Measurements from ENCODE around the gene CR1L. TPM values are rescaled to one million over a fixed set of nuclear protein-coding genes. Genes with fewer than 3 reads are reported as not detected.
A peak's percentile ranks its signal among the peaks of the same experiment; 100 is the strongest.

CR1L gene
- total and polyA plus RNA-seq, 9 of the 15 experiments (the other 6 are each of a cell fraction or from before 2014, with no cell fraction given) = 10.1 to 74.8 (median 34.3) TPM

DNA sequence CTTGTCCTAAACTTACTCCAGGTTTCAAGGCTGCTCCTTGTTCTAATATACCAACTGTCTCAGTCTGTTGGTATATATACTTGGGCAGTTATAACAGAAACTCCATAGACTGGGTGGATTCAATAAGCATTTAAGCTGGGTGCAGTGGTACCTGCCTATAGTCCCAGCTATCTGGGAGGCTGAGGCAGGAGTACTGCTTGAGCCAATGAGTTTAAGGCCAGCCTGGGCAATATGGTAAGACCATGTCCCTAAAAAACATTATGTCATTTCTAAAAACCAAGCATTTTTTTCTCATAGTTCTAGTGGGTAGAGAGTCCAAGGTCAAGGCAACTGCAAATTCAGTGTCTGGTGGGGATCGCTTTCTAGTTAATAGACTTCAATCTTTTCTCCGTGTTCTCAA, 17.4 kb upstream of the CR1L start:
- POLR2A ChIA-PET = interaction anchor here (0.6 to 1.9 kb wide), 4 partner anchors 11 to 108 kb away, joined by 3 to 7 read pairs (median 4); no protein-coding TSS in a partner anchor
- FAIRE-seq = no peak
- no peak for ATAC-seq
- intact Hi-C loops (cut with micrococcal nuclease) = loop anchor here (2.0 kb wide), 1 partner anchor 23 kb away; no protein-coding TSS in a partner anchor
- Histone ChIP-seq H3K9me3 (replicated peaks; ENCODE audit: control insufficient read depth, insufficient read depth, low read depth, low read length) (peaks cover 14% of the 10 kb centered on the region), H3K27ac (ENCODE audit: extremely low read depth, low read depth, low read length) (peak overlapping the region; percentile 97), H4K20me1 (replicated peaks; ENCODE audit: control insufficient read depth, insufficient read depth, low read length) (no peaks in the 10 kb centered on the region), H3K4me1 (replicated peaks in 1 of 2; ENCODE audit: control insufficient read depth in 2 of 2, insufficient read depth in 2 of 2, low read length in 2 of 2) (peaks cover 9 to 56% of the 10 kb centered on the region in 2 experiments), H2AFZ (ENCODE audit: low read depth, low read length) (peak overlapping the region; percentile 75), H3K4me2 (ENCODE audit: insufficient read depth, low read length) (no peak overlapping the region), H3K9ac (ENCODE audit: insufficient read depth in 1 of 2, low read depth in 2 of 2, low read length in 2 of 2) (peak overlapping the region in 1 of 2 experiments; percentile 2; a peak in 1 of 4 replicates), H3K4me3 (no peak overlapping the region), H3K27me3 (ENCODE audit: control insufficient read depth in 2 of 2, insufficient read depth in 2 of 2, low read length in 2 of 2) (no peaks in the 10 kb centered on the region), H3K9me1 (ENCODE audit: control insufficient read depth, insufficient read depth, low read length) (no peaks in the 10 kb centered on the region), H3K36me3 (ENCODE audit: control insufficient read depth, insufficient read depth, low read length) (peaks cover 10% of the 10 kb centered on the region; the same call in 2 of the 3 replicates), H3K79me2 (ENCODE audit: control insufficient read depth, insufficient read depth, low read length) (no peaks in the 10 kb centered on the region)
- BruUV-seq (replicated peaks) = no TSS peak
- DNase-seq (ENCODE audit: extremely low read depth in 1 of 4, low spot score in 3 of 4) = no peak
- in situ Hi-C loops (cut with MboI) = no loop called here
- WGBS (ENCODE audit: insufficient coverage, low coverage, missing lambda C conversion rate) = 100% methylated on average over 2 of the region's 2 CpGs
- CTCF ChIA-PET (ENCODE audit: low intra/inter-chr PET ratio) = no interaction called here
- peak; percentile 68 for TF ChIP-seq WHSC1 (IDR thresholded peaks at IDR 0.05; ENCODE audit: low read length)
- TF ChIP-seq, protein P1, sequence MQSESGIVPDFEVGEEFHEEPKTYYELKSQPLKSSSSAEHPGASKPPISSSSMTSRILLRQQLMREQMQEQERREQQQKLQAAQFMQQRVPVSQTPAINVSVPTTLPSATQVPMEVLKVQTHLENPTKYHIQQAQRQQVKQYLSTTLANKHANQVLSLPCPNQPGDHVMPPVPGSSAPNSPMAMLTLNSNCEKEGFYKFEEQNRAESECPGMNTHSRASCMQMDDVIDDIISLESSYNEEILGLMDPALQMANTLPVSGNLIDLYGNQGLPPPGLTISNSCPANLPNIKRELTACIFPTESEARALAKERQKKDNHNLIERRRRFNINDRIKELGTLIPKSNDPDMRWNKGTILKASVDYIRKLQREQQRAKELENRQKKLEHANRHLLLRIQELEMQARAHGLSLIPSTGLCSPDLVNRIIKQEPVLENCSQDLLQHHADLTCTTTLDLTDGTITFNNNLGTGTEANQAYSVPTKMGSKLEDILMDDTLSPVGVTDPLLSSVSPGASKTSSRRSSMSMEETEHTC (IDR thresholded peaks at IDR 0.05) = no peak
- no peak for TF ChIP-seq PHF8 (IDR thresholded peaks at IDR 0.05; ENCODE audit: borderline replicate concordance, low read length)
- TF ChIP-seq, protein P2, sequence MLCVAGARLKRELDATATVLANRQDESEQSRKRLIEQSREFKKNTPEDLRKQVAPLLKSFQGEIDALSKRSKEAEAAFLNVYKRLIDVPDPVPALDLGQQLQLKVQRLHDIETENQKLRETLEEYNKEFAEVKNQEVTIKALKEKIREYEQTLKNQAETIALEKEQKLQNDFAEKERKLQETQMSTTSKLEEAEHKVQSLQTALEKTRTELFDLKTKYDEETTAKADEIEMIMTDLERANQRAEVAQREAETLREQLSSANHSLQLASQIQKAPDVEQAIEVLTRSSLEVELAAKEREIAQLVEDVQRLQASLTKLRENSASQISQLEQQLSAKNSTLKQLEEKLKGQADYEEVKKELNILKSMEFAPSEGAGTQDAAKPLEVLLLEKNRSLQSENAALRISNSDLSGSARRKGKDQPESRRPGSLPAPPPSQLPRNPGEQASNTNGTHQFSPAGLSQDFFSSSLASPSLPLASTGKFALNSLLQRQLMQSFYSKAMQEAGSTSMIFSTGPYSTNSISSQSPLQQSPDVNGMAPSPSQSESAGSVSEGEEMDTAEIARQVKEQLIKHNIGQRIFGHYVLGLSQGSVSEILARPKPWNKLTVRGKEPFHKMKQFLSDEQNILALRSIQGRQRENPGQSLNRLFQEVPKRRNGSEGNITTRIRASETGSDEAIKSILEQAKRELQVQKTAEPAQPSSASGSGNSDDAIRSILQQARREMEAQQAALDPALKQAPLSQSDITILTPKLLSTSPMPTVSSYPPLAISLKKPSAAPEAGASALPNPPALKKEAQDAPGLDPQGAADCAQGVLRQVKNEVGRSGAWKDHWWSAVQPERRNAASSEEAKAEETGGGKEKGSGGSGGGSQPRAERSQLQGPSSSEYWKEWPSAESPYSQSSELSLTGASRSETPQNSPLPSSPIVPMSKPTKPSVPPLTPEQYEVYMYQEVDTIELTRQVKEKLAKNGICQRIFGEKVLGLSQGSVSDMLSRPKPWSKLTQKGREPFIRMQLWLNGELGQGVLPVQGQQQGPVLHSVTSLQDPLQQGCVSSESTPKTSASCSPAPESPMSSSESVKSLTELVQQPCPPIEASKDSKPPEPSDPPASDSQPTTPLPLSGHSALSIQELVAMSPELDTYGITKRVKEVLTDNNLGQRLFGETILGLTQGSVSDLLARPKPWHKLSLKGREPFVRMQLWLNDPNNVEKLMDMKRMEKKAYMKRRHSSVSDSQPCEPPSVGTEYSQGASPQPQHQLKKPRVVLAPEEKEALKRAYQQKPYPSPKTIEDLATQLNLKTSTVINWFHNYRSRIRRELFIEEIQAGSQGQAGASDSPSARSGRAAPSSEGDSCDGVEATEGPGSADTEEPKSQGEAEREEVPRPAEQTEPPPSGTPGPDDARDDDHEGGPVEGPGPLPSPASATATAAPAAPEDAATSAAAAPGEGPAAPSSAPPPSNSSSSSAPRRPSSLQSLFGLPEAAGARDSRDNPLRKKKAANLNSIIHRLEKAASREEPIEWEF (CRISPR knock-in tag; IDR thresholded peaks at IDR 0.05) = peak; percentile 82
- no peak for TF ChIP-seq ZSCAN32 (CRISPR knock-in tag; IDR thresholded peaks at IDR 0.05)
- TF ChIP-seq, protein P3, sequence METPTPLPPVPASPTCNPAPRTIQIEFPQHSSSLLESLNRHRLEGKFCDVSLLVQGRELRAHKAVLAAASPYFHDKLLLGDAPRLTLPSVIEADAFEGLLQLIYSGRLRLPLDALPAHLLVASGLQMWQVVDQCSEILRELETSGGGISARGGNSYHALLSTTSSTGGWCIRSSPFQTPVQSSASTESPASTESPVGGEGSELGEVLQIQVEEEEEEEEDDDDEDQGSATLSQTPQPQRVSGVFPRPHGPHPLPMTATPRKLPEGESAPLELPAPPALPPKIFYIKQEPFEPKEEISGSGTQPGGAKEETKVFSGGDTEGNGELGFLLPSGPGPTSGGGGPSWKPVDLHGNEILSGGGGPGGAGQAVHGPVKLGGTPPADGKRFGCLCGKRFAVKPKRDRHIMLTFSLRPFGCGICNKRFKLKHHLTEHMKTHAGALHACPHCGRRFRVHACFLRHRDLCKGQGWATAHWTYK (CRISPR knock-in tag; IDR thresholded peaks at IDR 0.05) = 0 out of 2 replicates have a peak, but pooled peaks have one; percentile 11
- TF ChIP-seq KLF1 (tag; IDR thresholded peaks at IDR 0.05) = no peak
- TF ChIP-seq FOSL1 (tag; conservative IDR thresholded peaks at IDR 0.05) = no peak
- TF ChIP-seq DMBX1 (CRISPR knock-in tag; IDR thresholded peaks at IDR 0.05; ENCODE audit: borderline replicate concordance) = 0 out of 2 replicates have a peak, but pooled peaks have one; percentile 23
- TF ChIP-seq, protein P4, sequence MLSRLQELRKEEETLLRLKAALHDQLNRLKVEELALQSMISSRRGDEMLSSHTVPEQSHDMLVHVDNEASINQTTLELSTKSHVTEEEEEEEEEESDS (CRISPR knock-in tag; IDR thresholded peaks at IDR 0.05) = no peak
- TF ChIP-seq ZNF324 (CRISPR knock-in tag; IDR thresholded peaks at IDR 0.05) = no peak

Measured in K562 (cell line).